ENCODE results near the gene COL1A2. TPM values are rescaled to one million over a fixed set of nuclear protein-coding genes. Genes with fewer than 3 reads are reported as not detected.

COL1A2 gene
- total and polyA plus RNA-seq, 2 of the 8 experiments (the other 6 are each of a cell fraction or from before 2014, with no cell fraction given), result 45.2 to 87.2 TPM

GRCh38 chr7:94360926-94361325, 33.8 kb upstream of the COL1A2 start:
- Histone ChIP-seq H3K27me3 (replicated peaks in 1 of 4; ENCODE audit: control insufficient read depth in 3 of 4, extremely low read depth in 1 of 4, insufficient read depth in 3 of 4, low read length in 3 of 4) (no peaks in the 10 kb centered on the region), H3K4ac (replicated peaks; ENCODE audit: insufficient read length, low read depth, low read length) (no peak overlapping the region), H4K20me1 (replicated peaks in 1 of 2; ENCODE audit: control insufficient read depth in 1 of 2, insufficient read depth in 2 of 2, low read length in 2 of 2) (no peaks in the 10 kb centered on the region), H3K79me2 (ENCODE audit: control insufficient read depth in 1 of 2, insufficient read depth in 2 of 2, low read length in 2 of 2) (no peaks in the 10 kb centered on the region), H3K14ac (ENCODE audit: insufficient read length) (no peak overlapping the region), H3K9me3 (ENCODE audit: insufficient read depth in 2 of 2, low read depth in 1 of 2, low read length in 1 of 2) (no peaks in the 10 kb centered on the region), H3K4me1 (replicated peaks in 1 of 4; ENCODE audit: control insufficient read depth in 3 of 4, insufficient read depth in 4 of 4, low read length in 3 of 4) (no peaks in the 10 kb centered on the region), H3K4me3 (ENCODE audit: extremely low read depth in 1 of 4, insufficient read depth in 2 of 4, low read depth in 3 of 4, low read length in 4 of 4) (no peak overlapping the region), H3K23me2 (ENCODE audit: low read depth, low read length) (no peaks in the 10 kb centered on the region), H3K4me2 (ENCODE audit: insufficient read depth in 1 of 2, low read depth in 2 of 2, low read length in 2 of 2) (no peak overlapping the region), H3K9ac (replicated peaks in 1 of 4; ENCODE audit: extremely low read depth in 1 of 4, low read depth in 3 of 4, low read length in 3 of 4) (no peak overlapping the region), H3K18ac (ENCODE audit: extremely low read depth, low read length) (no peak overlapping the region), H3K36me3 (ENCODE audit: control insufficient read depth in 2 of 4, insufficient read depth in 4 of 4, low read length in 3 of 4) (no peaks in the 10 kb centered on the region), H4K5ac (ENCODE audit: insufficient read length, low read depth, low read length) (no peak overlapping the region), H2BK15ac (ENCODE audit: low read length) (no peak overlapping the region), H3K56ac (replicated peaks; ENCODE audit: insufficient read length, low read depth, low read length) (no peak overlapping the region), H3K27ac (ENCODE audit: low read depth, low read length) (no peak overlapping the region), H2BK5ac (ENCODE audit: low read depth, low read length) (no peak overlapping the region), H2AK5ac (ENCODE audit: low read depth, low read length) (no peak overlapping the region), H3K79me1 (ENCODE audit: low read depth, low read length) (no peaks in the 10 kb centered on the region), H2AFZ (ENCODE audit: low read length) (no peak overlapping the region), H3K23ac (ENCODE audit: insufficient read length) (no peak overlapping the region), H2BK20ac (ENCODE audit: low read length) (no peak overlapping the region), H2BK12ac (ENCODE audit: low read depth, low read length) (no peak overlapping the region), H2BK120ac (replicated peaks; ENCODE audit: low read depth, low read length) (no peak overlapping the region), H4K8ac (ENCODE audit: extremely low read depth, insufficient read depth, low read length) (no peak overlapping the region), H4K91ac (replicated peaks; ENCODE audit: insufficient read length, low read length) (no peak overlapping the region)
- WGBS, 2 experiments (ENCODE audit: extremely low coverage in 1 of 2, insufficient coverage in 1 of 2, insufficient read length in 1 of 2, insufficient replicate concordance in 2 of 2, low coverage in 1 of 2, low lambda C conversion rate in 2 of 2, missing lambda C conversion rate in 1 of 2), result 92% methylated on average over 2 of the region's 2 CpGs; no CpG with 5 or more reads in 1 of the 2 experiments
- FAIRE-seq, result no peak
- DNase-seq (ENCODE audit: low read depth in 1 of 2, low spot score in 2 of 2), result no peak
- ChIA-PET CTCF (ENCODE audit: partially characterized antibody) (interaction anchor here (1.0 kb wide), 1 partner anchor 19 kb away, joined by 3 read pairs; no protein-coding TSS in a partner anchor), POLR2A (ENCODE audit: partially characterized antibody) (no interaction called here)
- no peak for TF ChIP-seq NANOG (IDR thresholded peaks at IDR 0.05; ENCODE audit: insufficient read depth, low read depth, low read length, poor library complexity, severe bottlenecking)
- no peak for TF ChIP-seq TAF1 (IDR thresholded peaks at IDR 0.05; ENCODE audit: low read depth, low read length)
- TF ChIP-seq BCL11A (IDR thresholded peaks at IDR 0.05; ENCODE audit: low read depth in 2 of 2, low read length in 2 of 2), result no peak
- TF ChIP-seq BRCA1 (IDR thresholded peaks at IDR 0.05; ENCODE audit: low read depth, low read length), result no peak
- no peak for TF ChIP-seq FOSL1 (IDR thresholded peaks at IDR 0.05; ENCODE audit: insufficient read depth, low read depth, low read length)
- TF ChIP-seq CEBPB (IDR thresholded peaks at IDR 0.05; ENCODE audit: low read depth, low read length), result no peak
- no peak for TF ChIP-seq TAF7 (optimal IDR thresholded peaks at IDR 0.05; ENCODE audit: borderline replicate concordance, low read depth, low read length)
- TF ChIP-seq RBBP5 (IDR thresholded peaks at IDR 0.05; ENCODE audit: borderline replicate concordance, low read depth, low read length), result no peak
- no peak for TF ChIP-seq USF2 (IDR thresholded peaks at IDR 0.05; ENCODE audit: low read length)
- no peak for TF ChIP-seq SIX5 (IDR thresholded peaks at IDR 0.05; ENCODE audit: low read depth, low read length)
- no peak for TF ChIP-seq RFX5 (IDR thresholded peaks at IDR 0.05; ENCODE audit: borderline replicate concordance, low read depth, low read length)
- TF ChIP-seq ATF2 (IDR thresholded peaks at IDR 0.05; ENCODE audit: low read length), result no peak
